ENCODE data around the gene MAP3K13.

DNA sequence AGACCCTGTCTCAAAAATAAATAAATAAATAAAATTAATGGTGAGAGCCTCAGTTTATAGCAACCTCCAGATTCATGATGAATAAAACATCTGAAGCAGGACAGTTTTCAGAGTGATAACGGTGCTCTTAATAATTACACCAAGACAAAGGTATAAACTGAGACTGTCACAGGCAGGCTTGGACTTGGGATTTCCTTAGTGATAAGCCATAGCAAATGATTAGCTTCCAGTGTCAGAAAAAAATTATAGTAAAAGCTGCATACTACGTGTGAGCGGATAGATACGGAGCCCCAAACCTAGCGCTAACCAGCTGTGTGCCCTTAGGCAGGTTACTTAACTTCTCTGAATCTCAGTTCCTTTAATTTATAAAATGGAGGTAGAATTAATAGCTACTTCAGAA, 167.9 kb downstream of the MAP3K13 start:
- TF ChIP-seq, protein P1, sequence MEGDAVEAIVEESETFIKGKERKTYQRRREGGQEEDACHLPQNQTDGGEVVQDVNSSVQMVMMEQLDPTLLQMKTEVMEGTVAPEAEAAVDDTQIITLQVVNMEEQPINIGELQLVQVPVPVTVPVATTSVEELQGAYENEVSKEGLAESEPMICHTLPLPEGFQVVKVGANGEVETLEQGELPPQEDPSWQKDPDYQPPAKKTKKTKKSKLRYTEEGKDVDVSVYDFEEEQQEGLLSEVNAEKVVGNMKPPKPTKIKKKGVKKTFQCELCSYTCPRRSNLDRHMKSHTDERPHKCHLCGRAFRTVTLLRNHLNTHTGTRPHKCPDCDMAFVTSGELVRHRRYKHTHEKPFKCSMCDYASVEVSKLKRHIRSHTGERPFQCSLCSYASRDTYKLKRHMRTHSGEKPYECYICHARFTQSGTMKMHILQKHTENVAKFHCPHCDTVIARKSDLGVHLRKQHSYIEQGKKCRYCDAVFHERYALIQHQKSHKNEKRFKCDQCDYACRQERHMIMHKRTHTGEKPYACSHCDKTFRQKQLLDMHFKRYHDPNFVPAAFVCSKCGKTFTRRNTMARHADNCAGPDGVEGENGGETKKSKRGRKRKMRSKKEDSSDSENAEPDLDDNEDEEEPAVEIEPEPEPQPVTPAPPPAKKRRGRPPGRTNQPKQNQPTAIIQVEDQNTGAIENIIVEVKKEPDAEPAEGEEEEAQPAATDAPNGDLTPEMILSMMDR (optimal IDR thresholded peaks at IDR 0.05 in 1 of 3, IDR thresholded peaks at IDR 0.05 in 1 of 3, conservative IDR thresholded peaks at IDR 0.05 in 1 of 3; ENCODE audit: extremely low read depth in 1 of 3, insufficient read depth in 2 of 3, low read length in 3 of 3), result no peak
- no peak for TF ChIP-seq EZH2 (IDR thresholded peaks at IDR 0.05; ENCODE audit: low read length)
